Measurements from ENCODE around the gene SYT12. TPM values are rescaled to one million over a fixed set of nuclear protein-coding genes. Genes with fewer than 3 reads are reported as not detected.

Gene SYT12
- total and polyA plus RNA-seq, 9 of the 15 experiments (the other 6 are each of a cell fraction or from before 2014, with no cell fraction given), result 0.03 to 0.11 (median 0.03) TPM; not detected in 4

GRCh38 chr11:66979336-66979980, 43.5 kb upstream of the SYT12 start:
- in situ Hi-C loops (cut with MboI), result loop anchor here (5.0 kb wide), 1 partner anchor 127 kb away; no protein-coding TSS in a partner anchor
- Histone ChIP-seq H4K20me1 (replicated peaks; ENCODE audit: control insufficient read depth, insufficient read depth, low read length) (no peaks in the 10 kb centered on the region), H3K27ac (ENCODE audit: extremely low read depth, low read depth, low read length) (no peak overlapping the region), H3K79me2 (ENCODE audit: control insufficient read depth, insufficient read depth, low read length) (no peaks in the 10 kb centered on the region), H3K9me1 (ENCODE audit: control insufficient read depth, insufficient read depth, low read length) (no peaks in the 10 kb centered on the region), H2AFZ (ENCODE audit: low read depth, low read length) (peak overlapping the region; percentile 46), H3K4me1 (replicated peaks in 1 of 2; ENCODE audit: control insufficient read depth in 2 of 2, insufficient read depth in 2 of 2, low read length in 2 of 2) (peaks cover 2 to 18% of the 10 kb centered on the region in 2 experiments; a peak in 4 of 5 replicates), H3K9ac (ENCODE audit: insufficient read depth in 1 of 2, low read depth in 2 of 2, low read length in 2 of 2) (0 out of 4 replicates have a peak overlapping the region, but pooled peaks of 1 of the 2 experiments have one; percentile 33), H3K36me3 (ENCODE audit: control insufficient read depth, insufficient read depth, low read length) (no peaks in the 10 kb centered on the region), H3K27me3 (ENCODE audit: control insufficient read depth in 2 of 2, insufficient read depth in 2 of 2, low read length in 2 of 2) (no peaks in the 10 kb centered on the region), H3K4me3 (no peak overlapping the region), H3K4me2 (ENCODE audit: insufficient read depth, low read length) (no peak overlapping the region), H3K9me3 (replicated peaks; ENCODE audit: control insufficient read depth, insufficient read depth, low read depth, low read length) (no peaks in the 10 kb centered on the region)
- WGBS (ENCODE audit: insufficient coverage, low coverage, missing lambda C conversion rate), result 63% methylated on average over 2 of the region's 2 CpGs
- no TSS peak for BruUV-seq (replicated peaks)
- DNase-seq (ENCODE audit: extremely low read depth in 1 of 4, low spot score in 3 of 4), result no peak
- TF ChIP-seq U2AF1 (optimal IDR thresholded peaks at IDR 0.05; ENCODE audit: low read depth, low read length) (no peak), EGR1 (conservative IDR thresholded peaks at IDR 0.05) (no peak), TFE3 (CRISPR knock-in tag; IDR thresholded peaks at IDR 0.05) (no peak), HNRNPH1 (optimal IDR thresholded peaks at IDR 0.05; ENCODE audit: low read depth, low read length) (no peak), UBTF (IDR thresholded peaks at IDR 0.05; ENCODE audit: borderline replicate concordance in 1 of 2, low read depth in 2 of 2, low read length in 2 of 2) (no peak), RBM34 (IDR thresholded peaks at IDR 0.05; ENCODE audit: borderline replicate concordance, insufficient read depth, low read length) (no peak), SMARCB1 (IDR thresholded peaks at IDR 0.05; ENCODE audit: insufficient read length, low read depth) (no peak), TEAD4 (IDR thresholded peaks at IDR 0.05; ENCODE audit: low read length) (no peak), TEAD4 (CRISPR knock-in tag; IDR thresholded peaks at IDR 0.05; ENCODE audit: borderline replicate concordance) (no peak), KDM4B (IDR thresholded peaks at IDR 0.05; ENCODE audit: borderline replicate concordance in 2 of 2, low read depth in 1 of 2) (no peak), PTTG1 (tag; IDR thresholded peaks at IDR 0.05; ENCODE audit: low read depth) (no peak), SRSF3 (IDR thresholded peaks at IDR 0.05; ENCODE audit: insufficient read depth, low read length) (no peak), PRPF4 (IDR thresholded peaks at IDR 0.05; ENCODE audit: insufficient read depth, low read depth, low read length, poor library complexity, severe bottlenecking) (no peak), NFXL1 (CRISPR knock-in tag; IDR thresholded peaks at IDR 0.05) (no peak), THAP7 (CRISPR knock-in tag; IDR thresholded peaks at IDR 0.05) (no peak), PHB (CRISPR knock-in tag; IDR thresholded peaks at IDR 0.05) (no peak), ZNF282 (CRISPR knock-in tag; IDR thresholded peaks at IDR 0.05) (no peak)
- ChIA-PET POLR2A (interaction anchor here (1.2 kb wide), 1 partner anchor 27 kb away, joined by 3 read pairs; no protein-coding TSS in a partner anchor), CTCF (ENCODE audit: low intra/inter-chr PET ratio) (interaction anchor here (0.7 kb wide), 1 partner anchor 130 kb away, joined by 4 read pairs; no protein-coding TSS in a partner anchor)
- ATAC-seq, result no peak
- intact Hi-C loops (cut with micrococcal nuclease), result loop anchor here (5.0 kb wide), 2 partner anchors 87 to 137 kb away; partner anchors contain the start of gene RCE1
- no peak for FAIRE-seq

Measured in K562 (cell line).